EH (cell line): ENCODE data around the gene HOXC6.
"Not testable (repeated sequence)": the region's sequence is repeated elsewhere in the genome, so short reads cannot be mapped to it uniquely, and the experiment has no call there.

ENCODE experiments used
- DNase-seq: peaks from one replicate; pipeline ENCODE4 v3.0.0-alpha.2; 2015; ENCODE audit warnings: low read depth

The HOXC6 gene

GRCh38 chr12:54041097-54041690, 13.0 kb downstream of the HOXC6 start:
- no peak for DNase-seq

GRCh38 chr12:54042033-54042432, 13.8 kb downstream of the HOXC6 start:
- DNase-seq: not testable (repeated sequence)

GRCh38 chr12:54042970-54043853, 15.0 kb downstream of the HOXC6 start:
- no peak for DNase-seq

GRCh38 chr12:54044425-54045103, 16.3 kb downstream of the HOXC6 start:
- no peak for DNase-seq

GRCh38 chr12:54045401-54045800, 17.2 kb downstream of the HOXC6 start:
- no peak for DNase-seq

GRCh38 chr12:54045868-54046521, 17.8 kb downstream of the HOXC6 start:
- no peak for DNase-seq

- DNase-seq: no peak
These were observed 18.5 kb downstream of the HOXC6 start for GRCh38 chr12:54046809-54047159.

GRCh38 chr12:54047160-54047963, 19.1 kb downstream of the HOXC6 start:
- no peak for DNase-seq

- no peak for DNase-seq
These were observed 19.7 kb downstream of the HOXC6 start for GRCh38 chr12:54047964-54048303.

GRCh38 chr12:54048406-54049093, 20.3 kb downstream of the HOXC6 start:
- DNase-seq: no peak

GRCh38 chr12:54049108-54049507, 20.9 kb downstream of the HOXC6 start:
- no peak for DNase-seq

GRCh38 chr12:54050482-54050810, 22.2 kb downstream of the HOXC6 start:
- DNase-seq: no peak

GRCh38 chr12:54051026-54051842, 23.0 kb downstream of the HOXC6 start:
- DNase-seq: no peak

- no peak for DNase-seq
These were observed 23.7 kb downstream of the HOXC6 start for GRCh38 chr12:54051874-54052437.

- no peak for DNase-seq
These were observed 24.3 kb downstream of the HOXC6 start for GRCh38 chr12:54052438-54053002.

GRCh38 chr12:54053003-54053750, 24.9 kb downstream of the HOXC6 start:
- no peak for DNase-seq

GRCh38 chr12:54053751-54054741, 25.8 kb downstream of the HOXC6 start, which contains the start of gene HOXC4:
Gene HOXC4, plus strand, starts transcription at chr12:54053835. Its CDS starts 88 bp downstream, at chr12:54053923.
- DNase-seq: peak; percentile 35

- no peak for DNase-seq
These were observed 26.5 kb downstream of the HOXC6 start for GRCh38 chr12:54054742-54055194.
